Activated B cell treated with CpG ODN at 0.5 μM for 24 hours (primary cell): ENCODE data around the gene TBXAS1. TPM values are rescaled to one million over a fixed set of nuclear protein-coding genes. Genes with fewer than 3 reads are reported as not detected.

Source experiments
- ATAC-seq: fragments of 200-7000 bp; cut with Tn5 transposase; one replicate; pipeline ENCODE4 v1.10.0; 2021; ENCODE audit warnings: low read depth, mild to moderate bottlenecking, moderate library complexity
- CTCF ChIA-PET: fragments of 350-600 bp; sonication (Branson Sonifier 250); formaldehyde crosslinking; loops from one replicate; lab custom pipeline; 2021; ENCODE audit warnings: antibody characterized with exemption; lab: Charles Lee
- POLR2A ChIA-PET: fragments of 350-600 bp; sonication (Branson Sonifier 250); formaldehyde crosslinking; loops from one replicate; lab custom pipeline; 2021; ENCODE audit warnings: antibody characterized with exemption; lab: Charles Lee
- DNase-seq: peaks from one replicate; pipeline ENCODE4 v3.0.0; 2022
- H3K27ac Mint-ChIP-seq: one replicate; pipeline ENCODE4 v1.8.0; 2020; ENCODE audit warnings: mixed read lengths
- H3K27me3 Mint-ChIP-seq: one replicate; pipeline ENCODE4 v1.8.0; 2021; ENCODE audit warnings: mixed read lengths
- H3K36me3 Mint-ChIP-seq: one replicate; pipeline ENCODE4 v1.8.0; 2021; ENCODE audit warnings: low read depth, mixed read lengths
- H3K4me1 Mint-ChIP-seq: one replicate; pipeline ENCODE4 v1.8.0; 2021; ENCODE audit warnings: mixed read lengths
- H3K4me3 Mint-ChIP-seq: one replicate; pipeline ENCODE4 v1.8.0; 2020; ENCODE audit warnings: mild to moderate bottlenecking, mixed read lengths
- H3K9me3 Mint-ChIP-seq: one replicate; pipeline ENCODE4 v1.8.0; 2020; ENCODE audit warnings: mixed read lengths
- CTCF ChIP-seq: fragments of 200-600 bp; IDR thresholded peaks from one replicate; pipeline ENCODE4 v1.8.0; 2022; ENCODE audit warnings: antibody characterized with exemption, mild to moderate bottlenecking
- intact Hi-C: fragments of 100-400 bp; cut with micrococcal nuclease; formaldehyde crosslinking; loops from one replicate; pipeline ENCODE4 v1.15.1; 2024
- total RNA-seq: library from RNA; stranded (reverse); gene quantifications from 2 replicates; pipeline ENCODE4 v1.2.3, GENCODE V29; 2022

TBXAS1 gene
- total RNA-seq, 1 donor from 2014 or later: 3.8 TPM

- ChIA-PET CTCF (interaction anchor here (0.6 kb wide), 1 partner anchor 28 kb away, joined by 3 read pairs; no protein-coding TSS in a partner anchor), POLR2A (interaction anchor here (1.4 to 1.7 kb wide), 2 partner anchors 8 to 122 kb away, joined by 4 to 6 read pairs; partner anchors contain the start of genes KDM7A and PARP12)
- TF ChIP-seq CTCF: no peak
- DNase-seq (no peak), ATAC-seq (no peak)
- Mint-ChIP-seq H3K4me1 (peaks cover 77% of the 10 kb centered on the region), H3K4me3 (no peak overlapping the region), H3K9me3 (no peaks in the 10 kb centered on the region), H3K27ac (peak overlapping the region; percentile 86), H3K36me3 (peaks cover 64% of the 10 kb centered on the region), H3K27me3 (no peaks in the 10 kb centered on the region)
- intact Hi-C loops: loop anchor here (1.0 kb wide), 2 partner anchors 8 to 250 kb away; partner anchors contain the start of gene PARP12
Measured at GRCh38 chr7:140054751-140055150, 225.7 kb downstream of the TBXAS1 start.

- ATAC-seq (no peak), DNase-seq (no peak)
- peaks cover 83% of the 10 kb centered on the region for H3K4me1 Mint-ChIP-seq
- peak overlapping the region; percentile 22 for H3K27ac Mint-ChIP-seq
- H3K27me3 Mint-ChIP-seq: no peaks in the 10 kb centered on the region
- TF ChIP-seq CTCF: no peak
- intact Hi-C loops: no loop called here
- H3K9me3 Mint-ChIP-seq: no peaks in the 10 kb centered on the region
- H3K36me3 Mint-ChIP-seq: peaks cover 54% of the 10 kb centered on the region
- ChIA-PET CTCF (no interaction called here), POLR2A (no interaction called here)
- no peak overlapping the region for H3K4me3 Mint-ChIP-seq
Measured at GRCh38 chr7:140055833-140056232, 226.8 kb downstream of the TBXAS1 start.

- peaks cover 90% of the 10 kb centered on the region for H3K4me1 Mint-ChIP-seq
- H3K27ac Mint-ChIP-seq: peak overlapping the region; percentile 22
- ATAC-seq (no peak), DNase-seq (no peak)
- intact Hi-C loops: no loop called here
- CTCF ChIA-PET: no interaction called here
- H3K36me3 Mint-ChIP-seq: peaks cover 53% of the 10 kb centered on the region
- no peaks in the 10 kb centered on the region for H3K27me3 Mint-ChIP-seq
- TF ChIP-seq CTCF: no peak
- no peak overlapping the region for H3K4me3 Mint-ChIP-seq
- POLR2A ChIA-PET: interaction anchor here (1.1 kb wide), 1 partner anchor 958 kb away, joined by 3 read pairs; no protein-coding TSS in a partner anchor
- no peaks in the 10 kb centered on the region for H3K9me3 Mint-ChIP-seq
Measured at GRCh38 chr7:140056431-140057142, 227.5 kb downstream of the TBXAS1 start.

- H3K4me1 Mint-ChIP-seq: peaks cover 91% of the 10 kb centered on the region
- no peaks in the 10 kb centered on the region for H3K9me3 Mint-ChIP-seq
- ChIA-PET CTCF (no interaction called here), POLR2A (interaction anchor here (1.1 kb wide), 1 partner anchor 957 kb away, joined by 3 read pairs; no protein-coding TSS in a partner anchor)
- no peak for DNase-seq
- H3K27ac Mint-ChIP-seq: peak overlapping the region; percentile 18
- no peak for TF ChIP-seq CTCF
- no peak overlapping the region for H3K4me3 Mint-ChIP-seq
- H3K27me3 Mint-ChIP-seq: no peaks in the 10 kb centered on the region
- H3K36me3 Mint-ChIP-seq: peaks cover 50% of the 10 kb centered on the region
- ATAC-seq: no peak
- intact Hi-C loops: no loop called here
Measured at GRCh38 chr7:140057143-140057535, 228.1 kb downstream of the TBXAS1 start.

GRCh38 chr7:140058517-140058916 lies 229.5 kb downstream of the TBXAS1 start:
- TF ChIP-seq CTCF: no peak
- no peak overlapping the region for H3K4me3 Mint-ChIP-seq
- intact Hi-C loops: no loop called here
- DNase-seq (no peak), ATAC-seq (no peak)
- no peaks in the 10 kb centered on the region for H3K9me3 Mint-ChIP-seq
- peaks cover 41% of the 10 kb centered on the region for H3K36me3 Mint-ChIP-seq
- H3K27ac Mint-ChIP-seq: peak overlapping the region; percentile 41
- ChIA-PET POLR2A (interaction anchor here (0.6 kb wide), 1 partner anchor 82 kb away, joined by 6 read pairs; no protein-coding TSS in a partner anchor), CTCF (no interaction called here)
- peaks cover 82% of the 10 kb centered on the region for H3K4me1 Mint-ChIP-seq
- no peaks in the 10 kb centered on the region for H3K27me3 Mint-ChIP-seq
